ENCODE data around the gene PTGR3.

PTGR3 gene

DNA sequence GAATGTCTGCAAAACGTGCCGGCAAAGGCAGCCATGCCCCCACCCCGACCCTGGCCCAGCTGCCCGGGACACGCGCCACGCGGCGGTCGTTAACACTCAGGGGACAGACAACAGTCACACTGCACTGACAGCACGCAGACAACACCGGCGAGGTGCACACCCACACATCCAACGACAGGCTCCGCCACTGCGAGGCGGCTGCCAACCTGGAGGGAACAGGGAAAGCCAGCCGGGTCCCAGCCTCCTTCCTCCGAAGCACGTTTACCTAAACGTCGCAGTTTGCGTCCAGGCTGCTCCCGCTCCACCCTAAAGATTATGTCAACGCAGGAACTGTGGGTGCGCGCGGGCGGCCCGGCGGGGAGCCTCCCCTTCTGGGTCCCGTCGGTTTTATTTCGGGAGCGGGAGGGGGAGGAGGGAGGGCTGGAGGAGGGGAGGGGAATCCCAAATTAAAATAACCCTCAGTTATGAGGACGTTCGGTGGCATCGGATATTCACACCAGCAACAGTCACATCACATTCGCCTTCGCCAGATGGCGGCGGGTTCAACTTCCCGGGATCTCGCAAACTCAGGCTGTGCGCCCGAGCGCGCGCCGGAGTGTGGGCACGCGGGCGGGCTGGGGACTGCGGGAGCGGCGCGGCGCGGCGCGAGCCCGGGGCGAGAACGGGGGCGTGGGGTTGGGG is 644 bp downstream of the PTGR3 start:
- TF ChIP-seq, protein P1, sequence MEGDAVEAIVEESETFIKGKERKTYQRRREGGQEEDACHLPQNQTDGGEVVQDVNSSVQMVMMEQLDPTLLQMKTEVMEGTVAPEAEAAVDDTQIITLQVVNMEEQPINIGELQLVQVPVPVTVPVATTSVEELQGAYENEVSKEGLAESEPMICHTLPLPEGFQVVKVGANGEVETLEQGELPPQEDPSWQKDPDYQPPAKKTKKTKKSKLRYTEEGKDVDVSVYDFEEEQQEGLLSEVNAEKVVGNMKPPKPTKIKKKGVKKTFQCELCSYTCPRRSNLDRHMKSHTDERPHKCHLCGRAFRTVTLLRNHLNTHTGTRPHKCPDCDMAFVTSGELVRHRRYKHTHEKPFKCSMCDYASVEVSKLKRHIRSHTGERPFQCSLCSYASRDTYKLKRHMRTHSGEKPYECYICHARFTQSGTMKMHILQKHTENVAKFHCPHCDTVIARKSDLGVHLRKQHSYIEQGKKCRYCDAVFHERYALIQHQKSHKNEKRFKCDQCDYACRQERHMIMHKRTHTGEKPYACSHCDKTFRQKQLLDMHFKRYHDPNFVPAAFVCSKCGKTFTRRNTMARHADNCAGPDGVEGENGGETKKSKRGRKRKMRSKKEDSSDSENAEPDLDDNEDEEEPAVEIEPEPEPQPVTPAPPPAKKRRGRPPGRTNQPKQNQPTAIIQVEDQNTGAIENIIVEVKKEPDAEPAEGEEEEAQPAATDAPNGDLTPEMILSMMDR (IDR thresholded peaks at IDR 0.05), result no peak
- Histone ChIP-seq H3K27ac (peak overlapping the region; percentile 94 to 95), H3K4me3 (peak overlapping the region; percentile 78)
- DNase-seq (ENCODE audit: low spot score), result no peak

DNA sequence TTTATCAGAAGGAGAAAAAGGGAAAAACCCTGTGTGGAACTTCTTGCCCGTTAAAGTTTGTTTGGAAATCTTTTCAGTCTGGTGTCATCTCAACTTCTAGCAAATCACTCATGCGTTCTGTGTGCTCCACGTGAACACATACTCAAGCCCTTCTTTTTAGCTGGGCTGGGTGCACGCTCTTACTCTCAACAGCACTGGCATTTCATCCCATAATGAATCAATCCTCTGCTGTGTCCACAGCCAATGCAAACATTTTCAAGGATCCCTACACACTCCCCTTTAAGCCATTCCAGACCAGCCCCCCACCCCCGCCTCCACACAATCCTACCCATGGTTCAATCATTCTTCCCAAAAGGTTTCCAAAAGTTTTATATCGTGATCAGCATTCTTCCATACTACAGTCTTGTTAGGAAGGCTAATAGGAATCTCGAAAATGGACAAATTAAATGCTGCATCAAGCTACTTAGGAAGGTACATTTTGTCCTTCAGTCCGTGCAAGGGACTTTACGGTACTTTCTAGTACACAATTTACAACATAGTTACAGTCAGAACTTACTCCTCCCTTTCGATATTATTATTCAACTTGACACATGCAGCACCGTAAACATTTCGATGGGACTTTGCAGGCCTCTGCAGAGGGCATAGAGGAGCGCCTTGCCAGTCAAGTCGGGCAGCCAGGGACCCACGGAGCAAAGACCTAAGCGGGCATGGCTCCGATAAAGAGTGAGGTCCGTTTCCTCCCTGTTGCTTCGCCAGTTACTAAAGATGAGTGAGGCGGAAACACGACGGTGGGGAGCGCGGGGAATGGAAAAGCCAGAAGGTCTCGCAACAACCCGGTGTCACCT is 1.4 kb downstream of the PTGR3 start:
- H3K27ac ChIP-seq, result peak overlapping the region; percentile 94 to 95
- TF ChIP-seq, protein P1 (IDR thresholded peaks at IDR 0.05), result no peak
- no peak for DNase-seq (ENCODE audit: low spot score)
- H3K4me3 ChIP-seq, result peak overlapping the region; percentile 78

DNA sequence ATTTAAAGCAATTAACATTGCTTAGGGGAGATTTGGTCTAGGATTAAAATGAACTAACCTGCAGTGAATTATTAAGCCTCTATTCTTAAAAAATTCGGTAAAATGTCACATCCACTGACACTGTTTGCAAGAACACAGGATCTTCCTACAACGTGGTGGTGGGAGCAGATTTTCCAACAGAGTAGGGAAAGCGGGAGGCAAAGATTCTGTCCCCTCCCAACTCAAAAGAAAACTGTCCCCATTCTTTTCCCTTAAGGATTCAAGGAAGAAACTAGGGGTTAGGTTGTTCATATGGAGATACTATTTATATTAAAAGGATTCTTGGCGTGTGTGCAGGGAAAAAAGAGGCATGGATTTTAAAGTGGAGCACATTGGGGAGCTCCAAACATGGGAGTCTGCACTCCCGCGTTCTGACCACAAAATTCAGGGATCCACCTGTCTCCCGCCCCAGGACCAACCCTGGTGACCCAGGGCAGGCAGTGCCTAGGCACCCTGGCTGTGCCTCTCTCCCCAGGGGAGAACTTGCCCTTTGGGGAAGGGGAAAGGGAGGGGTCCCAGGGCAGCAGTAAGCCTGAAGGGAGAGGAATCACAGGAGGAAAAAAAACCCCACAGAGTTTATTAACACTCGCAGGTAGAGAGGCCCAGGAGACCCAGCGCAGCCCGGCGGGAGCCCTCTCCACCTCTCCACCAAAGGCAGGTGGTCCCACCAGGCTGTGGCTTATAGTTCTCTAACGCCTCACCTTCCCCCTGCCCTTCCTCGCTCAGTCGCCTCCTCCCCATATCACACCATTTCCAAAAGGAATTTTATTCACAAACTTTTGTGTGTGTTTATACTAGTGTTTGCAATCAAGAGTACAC is 2.3 kb downstream of the PTGR3 start:
- Histone ChIP-seq H3K27ac (peak overlapping the region in 1 of 2 donors; percentile 95), H3K4me3 (peak overlapping the region; percentile 78)
- no peak for DNase-seq (ENCODE audit: low spot score)
- TF ChIP-seq, protein P1 (IDR thresholded peaks at IDR 0.05), result no peak

DNA sequence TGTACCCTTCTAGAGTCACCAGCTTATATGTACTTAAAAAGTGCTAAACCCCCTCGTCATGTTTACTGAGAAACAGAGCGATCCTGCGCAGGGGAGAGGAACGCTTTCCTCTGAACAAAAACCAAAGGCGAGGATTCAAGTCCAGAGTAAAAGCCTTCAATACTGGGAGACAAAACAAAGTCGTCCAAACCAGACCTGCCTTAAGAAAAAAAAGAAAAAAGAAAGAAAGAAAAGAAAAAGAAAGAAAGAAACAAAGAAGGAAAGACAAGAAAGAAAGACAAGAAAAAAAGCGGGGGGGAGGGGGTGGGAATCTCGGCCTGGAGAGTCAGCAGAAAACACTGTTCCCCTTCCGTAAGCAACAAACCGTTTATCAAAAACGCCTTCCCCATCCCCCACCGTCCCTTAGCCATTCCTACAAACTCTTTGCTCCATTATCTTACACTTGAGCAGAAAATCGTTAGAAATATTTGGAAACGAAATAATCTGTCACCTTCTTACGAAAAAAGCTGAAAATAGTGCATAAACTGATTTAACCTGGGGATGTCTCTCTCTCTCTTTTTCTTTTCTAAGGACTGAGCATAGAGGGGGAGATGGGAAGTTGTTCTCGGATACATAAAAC is 3.3 kb downstream of the PTGR3 start:
- TF ChIP-seq, protein P1 (IDR thresholded peaks at IDR 0.05), result no peak
- no peak for DNase-seq (ENCODE audit: low spot score)
- Histone ChIP-seq H3K27ac (no peak overlapping the region), H3K4me3 (peak overlapping the region; percentile 67)

DNA sequence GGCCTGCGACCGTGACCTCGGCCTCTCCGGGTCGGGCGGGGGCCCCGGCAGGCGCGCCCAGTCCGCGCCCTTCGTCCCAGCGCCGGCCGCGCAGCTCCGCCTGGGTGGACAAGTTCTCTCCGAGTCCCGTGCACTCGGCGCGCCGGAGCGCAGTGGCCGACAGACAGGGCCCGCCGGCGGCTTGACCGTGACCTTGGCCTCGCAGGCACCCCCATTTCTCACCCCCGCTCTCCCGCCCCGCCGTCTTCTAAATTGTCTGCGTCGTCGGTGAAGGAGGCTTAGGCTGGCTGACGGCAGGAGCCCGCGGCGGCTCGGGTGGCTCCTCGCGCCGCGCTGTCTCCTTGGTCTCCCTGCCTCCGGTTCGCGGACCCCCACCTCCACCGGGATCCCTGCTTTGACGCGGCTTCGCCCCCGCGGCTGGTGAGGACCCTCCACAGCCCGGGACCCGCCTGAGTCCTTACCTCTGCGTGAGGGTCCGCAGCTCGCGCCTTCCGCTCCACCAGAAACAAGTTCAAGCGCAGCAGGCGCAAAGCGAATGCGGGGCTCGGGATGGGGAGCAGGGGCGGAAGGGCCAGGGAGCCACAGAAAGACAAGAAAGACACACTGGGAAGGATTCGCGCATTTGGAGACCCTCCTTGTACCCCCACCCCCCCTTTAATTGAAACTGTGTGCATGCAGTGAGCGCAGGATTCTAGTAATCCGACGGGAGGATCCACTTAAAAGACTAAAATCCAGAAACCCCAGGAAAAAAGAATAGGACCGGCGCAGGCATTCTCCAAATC is 4.0 kb downstream of the PTGR3 start:
- TF ChIP-seq, protein P1 (IDR thresholded peaks at IDR 0.05), result no peak
- Histone ChIP-seq H3K4me3 (peak overlapping the region; percentile 67), H3K27ac (no peak overlapping the region)
- no peak for DNase-seq (ENCODE audit: low spot score)

DNA sequence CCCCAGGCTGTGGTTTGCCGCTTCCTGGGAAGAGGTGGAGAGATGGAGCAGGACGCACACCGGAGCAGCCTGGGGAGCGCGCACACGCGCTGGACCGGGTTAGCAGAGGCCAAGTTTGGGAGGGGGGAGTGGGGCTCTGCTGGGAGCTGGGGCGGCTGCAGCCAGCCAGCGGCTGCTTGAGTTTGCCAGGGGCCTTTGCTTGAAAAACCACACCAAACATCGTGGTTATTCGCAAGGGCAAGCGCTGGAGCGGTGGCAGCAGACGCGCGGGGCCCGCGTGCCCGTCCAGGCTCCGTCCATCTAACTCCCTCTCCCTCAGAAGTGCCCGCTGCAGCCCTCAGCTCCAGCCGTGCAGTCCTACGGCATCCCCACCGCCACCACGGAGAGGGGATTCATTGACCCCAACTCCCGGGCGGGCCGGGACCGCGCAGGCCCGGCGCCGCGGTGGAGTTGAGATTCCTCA is 4.6 kb downstream of the PTGR3 start:
- TF ChIP-seq, protein P1 (IDR thresholded peaks at IDR 0.05), result no peak
- Histone ChIP-seq H3K27ac (no peak overlapping the region), H3K4me3 (peak overlapping the region; percentile 67)
- no peak for DNase-seq (ENCODE audit: low spot score)
